Measurements from ENCODE around the gene UBAC1.

Gene UBAC1

DNA sequence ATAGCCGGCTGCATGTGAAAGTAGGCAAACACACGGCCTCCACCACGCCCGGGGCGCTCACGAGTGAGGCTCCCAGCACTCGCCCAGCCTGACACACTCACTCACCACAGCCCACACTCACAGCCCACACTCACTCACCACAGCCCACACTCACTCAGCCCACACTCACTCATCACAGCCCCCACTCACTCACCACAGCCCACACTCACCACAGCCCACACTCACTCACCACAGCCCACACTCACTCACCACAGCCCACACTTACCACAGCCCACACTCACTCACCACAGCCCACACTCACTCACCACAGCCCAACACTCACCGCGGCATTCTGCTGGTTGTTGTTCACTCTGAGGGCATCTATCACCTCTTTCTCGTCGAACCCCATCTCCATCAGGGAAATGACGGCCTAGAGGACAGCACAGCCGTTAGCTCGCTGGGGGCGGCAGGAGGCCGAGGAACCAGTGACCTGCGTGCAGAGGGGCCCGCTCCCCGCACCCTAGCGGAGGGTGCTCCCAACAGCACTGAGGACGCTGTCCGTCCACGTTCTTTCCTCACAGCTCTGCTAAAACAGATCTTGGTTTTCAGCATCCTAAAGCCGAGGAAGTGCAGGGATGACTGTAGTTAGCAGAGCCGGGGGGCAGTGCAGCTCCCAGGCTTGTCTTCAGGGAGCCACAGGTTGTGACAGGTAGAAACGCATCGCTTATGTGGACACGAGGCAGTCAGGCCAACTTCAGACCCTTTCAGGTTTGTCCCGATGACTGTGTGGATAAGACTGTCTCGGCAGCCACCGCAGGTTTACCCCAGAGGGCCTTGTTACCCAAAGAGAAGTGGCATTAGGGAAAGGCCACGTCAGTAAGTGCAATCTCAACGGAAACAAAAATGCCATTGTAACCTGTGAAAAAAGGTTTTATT, 21.6 kb downstream of the UBAC1 start:
- no peak for DNase-seq (ENCODE audit: low spot score)

DNA sequence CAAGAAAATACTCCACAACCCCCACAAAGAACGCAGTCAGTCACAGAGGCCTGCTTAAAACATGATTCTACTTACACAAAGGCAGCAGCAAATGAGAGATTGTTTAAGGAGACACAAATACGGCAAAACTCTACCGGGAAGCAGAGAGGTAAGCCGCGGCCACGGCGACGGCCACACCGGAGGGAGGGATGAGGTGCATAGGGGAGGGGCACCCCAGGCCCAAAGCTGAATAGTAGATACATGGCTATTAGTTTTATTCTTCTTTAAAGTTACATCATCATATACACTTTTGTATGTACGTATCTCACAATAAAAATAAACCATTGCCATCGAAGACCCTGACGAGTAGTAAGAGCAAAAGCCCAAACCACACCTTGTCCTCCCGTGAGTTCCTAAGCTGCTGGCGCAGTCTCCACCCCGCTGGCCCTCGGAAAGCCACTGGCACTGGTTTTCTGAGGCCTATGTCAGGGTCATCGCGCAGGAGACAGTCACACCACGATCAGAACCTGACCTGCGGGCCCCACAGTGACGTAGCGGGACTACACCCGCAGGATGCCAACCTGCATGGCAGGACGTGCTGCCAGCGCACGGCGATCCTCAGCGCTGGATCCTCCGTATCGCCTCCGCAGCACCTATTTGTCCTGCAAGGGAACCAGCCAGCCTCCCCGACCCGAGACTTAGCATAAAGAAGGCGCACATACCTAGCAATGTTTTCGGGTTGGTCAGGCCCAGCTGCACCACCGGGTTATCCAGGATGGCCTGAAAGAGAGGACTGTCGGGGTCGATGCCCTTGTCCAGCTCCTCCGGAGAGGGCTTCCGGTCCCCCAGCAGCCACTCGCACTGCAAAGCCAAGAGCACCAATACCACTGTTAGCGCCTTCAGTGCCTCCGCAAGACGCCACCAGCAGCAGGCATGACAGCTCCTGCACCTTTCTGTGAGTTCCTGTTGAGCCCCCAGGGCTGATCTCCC, 23.4 kb downstream of the UBAC1 start:
- no peak for DNase-seq (ENCODE audit: low spot score)

DNA sequence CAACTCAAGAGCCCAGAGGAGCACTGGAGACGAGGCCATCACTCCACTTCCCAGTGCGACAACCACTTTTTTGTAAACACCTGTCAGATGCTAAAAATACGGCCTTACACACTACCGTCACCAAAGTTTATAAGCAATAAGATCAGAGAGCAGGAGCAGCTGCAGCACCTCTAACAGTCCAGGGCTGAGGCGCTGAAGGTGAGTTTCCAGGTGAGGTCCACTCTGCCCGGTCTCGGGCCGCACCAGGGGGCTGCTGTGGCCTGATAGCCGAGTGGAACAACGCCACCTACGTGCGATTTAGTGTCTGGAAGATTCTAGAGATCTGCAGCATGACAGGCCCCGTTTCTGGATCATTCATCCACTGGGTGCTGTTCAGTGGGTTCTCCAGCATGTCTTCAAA, 28.1 kb downstream of the UBAC1 start:
- DNase-seq (ENCODE audit: low spot score), result no peak

GRCh38 chr9:135932656-135933055, 28.5 kb downstream of the UBAC1 start:
- DNase-seq (ENCODE audit: low spot score), result no peak

GRCh38 chr9:135931349-135931820, 29.8 kb downstream of the UBAC1 start:
- DNase-seq (ENCODE audit: low spot score), result no peak

- no peak for DNase-seq (ENCODE audit: low spot score)
These were observed 30.5 kb downstream of the UBAC1 start for GRCh38 chr9:135930446-135931345.

- DNase-seq (ENCODE audit: low spot score), result no peak
These were observed 31.3 kb downstream of the UBAC1 start for GRCh38 chr9:135929656-135930445.

DNA sequence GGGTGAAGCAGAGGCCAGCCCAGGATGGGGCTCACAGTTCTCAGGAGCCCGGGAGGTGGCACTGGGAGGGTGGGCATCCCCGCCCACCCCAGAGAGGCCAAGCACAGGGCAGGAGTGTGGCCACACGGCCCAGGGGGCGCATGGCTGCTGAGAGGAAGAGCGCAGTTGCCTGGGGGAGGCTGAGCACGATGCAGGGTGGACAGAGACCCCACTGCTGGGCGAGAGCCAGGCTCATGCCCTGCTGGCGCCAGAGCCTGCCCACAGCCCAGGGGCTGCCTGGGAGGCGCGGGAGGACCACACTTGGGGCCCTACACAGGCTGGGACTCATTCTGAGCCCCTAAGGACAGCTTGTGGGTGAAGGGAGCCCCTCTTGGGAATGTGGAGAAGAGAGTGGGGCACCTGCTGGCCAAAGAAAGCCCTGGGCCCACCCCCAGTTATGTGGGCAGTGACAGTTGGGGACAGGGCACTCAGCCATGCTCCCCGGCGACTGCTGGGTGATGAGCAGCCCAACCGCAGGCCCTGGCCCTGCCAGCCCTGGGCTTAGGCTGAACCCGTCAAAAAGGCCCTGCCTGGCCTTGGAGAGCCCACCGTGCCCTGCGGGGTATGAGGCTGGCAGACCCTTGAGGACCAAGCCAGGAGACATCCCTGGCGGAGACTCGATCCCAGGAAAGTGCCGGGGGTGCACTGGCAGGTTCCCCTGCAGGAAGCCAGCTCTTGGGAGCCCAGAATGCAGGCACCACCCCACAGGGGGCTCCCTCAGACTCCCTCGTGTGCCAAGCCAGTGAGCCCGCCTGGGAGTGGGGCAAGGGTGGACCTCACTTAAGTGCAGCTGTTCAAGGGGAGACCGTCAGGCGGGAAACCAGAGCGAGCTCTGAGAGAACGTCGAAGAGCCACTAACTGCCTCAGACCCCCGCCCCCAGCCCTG, 32.2 kb downstream of the UBAC1 start:
- DNase-seq (ENCODE audit: low spot score), result no peak

DNA sequence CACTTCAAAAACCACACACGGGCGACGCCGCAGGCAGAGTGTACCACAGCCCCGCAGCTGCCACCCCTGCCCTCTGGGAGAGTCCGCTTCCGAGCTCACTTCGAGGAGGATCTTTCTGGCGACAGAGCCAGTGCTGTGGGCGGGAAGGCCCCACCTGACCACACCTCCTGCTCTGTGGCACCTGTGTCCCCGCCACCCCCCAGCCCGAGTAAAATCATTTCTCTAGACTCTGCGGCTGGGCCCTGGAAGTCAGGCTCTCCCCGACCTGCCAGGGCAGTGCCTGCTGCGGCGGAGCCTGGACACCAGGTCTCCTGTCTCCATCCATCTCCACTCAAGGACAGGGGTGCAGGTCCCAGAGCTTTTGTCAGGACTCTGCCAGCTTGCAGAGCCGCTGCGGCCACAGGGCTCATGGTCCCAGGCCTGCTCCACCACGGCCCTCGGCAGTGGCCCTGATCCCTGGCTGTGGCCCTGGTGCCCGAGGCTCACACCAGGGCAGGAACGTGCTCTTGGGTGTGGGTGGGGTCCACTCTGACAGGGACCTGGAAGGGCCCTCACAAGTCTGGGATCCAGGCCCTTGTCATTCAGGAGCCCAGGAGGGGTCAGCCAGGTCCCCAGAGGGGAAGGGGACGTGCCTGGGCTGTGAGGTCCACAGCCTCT, 33.0 kb downstream of the UBAC1 start:
- no peak for DNase-seq (ENCODE audit: low spot score)

DNA sequence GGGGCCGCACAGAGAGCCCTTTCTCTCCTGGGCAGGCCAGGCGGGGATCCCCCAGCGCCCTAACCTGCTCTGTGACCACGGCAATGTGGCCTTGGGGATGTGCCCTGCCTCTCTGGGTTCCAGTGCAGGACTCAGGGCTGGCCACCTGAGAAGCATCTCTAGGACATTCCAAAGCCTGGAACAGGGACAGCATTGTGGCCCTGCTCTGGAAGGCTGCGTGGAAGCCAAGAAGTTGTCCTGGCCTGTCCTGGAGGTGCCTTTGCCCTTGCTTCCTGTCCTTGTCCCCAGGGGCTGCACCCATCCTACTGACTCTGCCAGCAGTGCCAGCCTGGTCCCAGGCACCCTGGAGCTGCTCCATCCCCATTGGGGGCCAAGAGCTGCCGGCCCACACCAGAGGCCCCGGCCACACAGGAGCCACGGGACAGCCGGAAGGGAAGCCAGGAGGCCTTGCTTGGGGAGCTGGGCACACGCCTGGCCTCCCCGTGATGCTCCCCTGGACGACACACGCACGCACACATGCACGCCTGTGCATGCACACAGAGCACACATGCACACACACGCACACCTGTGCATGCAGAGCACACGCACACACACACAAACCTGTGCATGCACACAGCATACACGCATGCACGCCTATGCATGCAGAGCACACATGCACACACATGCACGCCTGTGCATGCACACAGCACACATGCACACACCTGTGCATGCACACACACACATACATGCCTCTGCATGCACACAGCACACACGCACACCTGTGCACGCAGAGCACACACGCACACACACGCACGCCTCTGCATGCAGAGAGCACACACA, 33.8 kb downstream of the UBAC1 start:
- DNase-seq (ENCODE audit: low spot score), result no peak

- DNase-seq (ENCODE audit: low spot score), result peak; percentile 77
These were observed 34.6 kb downstream of the UBAC1 start for GRCh38 chr9:135926402-135927194.

DNA sequence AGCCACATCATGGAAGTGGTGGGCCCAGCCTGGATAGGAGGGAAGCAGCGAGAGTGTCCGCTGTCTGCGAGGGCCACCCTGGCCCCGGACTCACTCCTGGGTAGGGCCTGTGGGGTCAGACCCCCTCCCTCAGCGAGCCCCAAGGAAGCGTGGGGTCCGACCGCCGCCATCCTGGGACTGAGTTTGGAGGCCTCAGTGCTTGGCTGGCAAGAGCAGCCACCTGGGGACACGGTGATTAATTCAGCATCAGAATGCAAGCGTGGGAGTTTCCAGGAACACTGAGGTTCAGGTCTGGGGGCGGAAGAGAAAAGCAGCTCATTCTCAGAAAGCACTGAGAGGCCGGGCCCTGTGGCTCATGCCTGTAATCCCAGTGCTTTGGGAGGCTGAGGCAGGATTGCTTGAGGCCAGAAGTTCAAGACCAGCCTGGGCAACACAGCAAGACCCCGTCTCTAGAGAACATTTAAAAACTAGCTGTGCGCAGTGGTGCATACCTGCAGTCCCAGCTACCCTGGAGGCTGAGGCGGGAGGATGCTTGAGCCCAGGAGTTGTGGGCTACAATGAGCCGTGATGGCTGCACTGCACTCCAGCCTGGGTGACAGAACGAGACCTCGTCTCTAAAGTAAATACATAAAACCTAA, 35.6 kb downstream of the UBAC1 start:
- no peak for DNase-seq (ENCODE audit: low spot score)

- no peak for DNase-seq (ENCODE audit: low spot score)
These were observed 36.4 kb downstream of the UBAC1 start for GRCh38 chr9:135924628-135925338.

- no peak for DNase-seq (ENCODE audit: low spot score)
These were observed 37.7 kb downstream of the UBAC1 start for GRCh38 chr9:135923508-135923907.

DNA sequence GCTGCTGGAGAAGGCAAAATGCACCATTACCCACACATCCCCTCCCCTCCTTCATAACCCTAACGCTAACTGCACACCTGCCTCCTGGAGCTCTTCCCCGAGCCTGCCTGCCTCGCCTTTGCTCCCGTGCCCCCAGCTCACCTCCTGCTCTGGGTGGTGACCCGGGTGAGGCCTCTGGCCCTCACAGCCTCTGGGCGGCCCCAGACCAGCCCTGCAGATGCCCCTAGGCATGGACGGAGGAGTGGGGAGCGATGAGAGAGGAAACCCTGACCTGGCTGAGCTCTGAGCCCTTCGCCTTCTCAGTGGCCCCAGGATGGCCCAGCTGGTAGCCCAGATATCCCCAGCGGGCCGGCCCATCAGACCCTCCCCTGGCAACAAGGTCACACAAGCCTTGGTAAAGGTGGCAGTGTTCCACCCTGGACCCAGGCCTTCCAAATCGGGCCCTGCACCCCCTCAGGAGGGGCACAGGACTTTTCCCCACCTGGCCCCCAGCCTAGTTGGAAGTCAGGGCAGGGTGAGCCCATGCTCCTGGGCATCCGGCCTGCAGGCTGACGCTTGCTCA, 39.3 kb downstream of the UBAC1 start:
- no peak for DNase-seq (ENCODE audit: low spot score)

Data from COLO829 (cell line).